Stimulated activated CD4-positive, alpha-beta T cell treated with anti-CD3 and anti-CD28 coated beads, Interleukin-4, amount 100 ng/mL, for 24 hours (primary cell): ENCODE results near the gene WWP2.
"Not testable (repeated sequence)": the region's sequence is repeated elsewhere in the genome, so short reads cannot be mapped to it uniquely, and the experiment has no call there.

Experiments used
- DNase-seq: peaks from one replicate; pipeline ENCODE4 v3.0.0-alpha.2; 2020

The WWP2 gene

GRCh38 chr16:69798466-69798865 lies 36.3 kb downstream of the WWP2 start:
- DNase-seq = no peak

GRCh38 chr16:69799611-69800031 lies 37.5 kb downstream of the WWP2 start:
- DNase-seq = no peak

GRCh38 chr16:69804297-69804696 lies 42.2 kb downstream of the WWP2 start:
- no peak for DNase-seq

GRCh38 chr16:69806776-69807175 lies 44.6 kb downstream of the WWP2 start:
- not testable (repeated sequence) for DNase-seq

GRCh38 chr16:69812688-69813014 lies 50.5 kb downstream of the WWP2 start:
- DNase-seq = no peak

- DNase-seq = no peak
Measured at GRCh38 chr16:69814078-69814477, 51.9 kb downstream of the WWP2 start.

- no peak for DNase-seq
Measured at GRCh38 chr16:69814561-69814960, 52.4 kb downstream of the WWP2 start.

- not testable (repeated sequence) for DNase-seq
Measured at GRCh38 chr16:69815216-69815883, 53.2 kb downstream of the WWP2 start.

GRCh38 chr16:69816996-69817395 lies 54.9 kb downstream of the WWP2 start:
- DNase-seq = no peak

- DNase-seq = no peak
Measured at GRCh38 chr16:69818891-69819545, 56.9 kb downstream of the WWP2 start.

- no peak for DNase-seq
Measured at GRCh38 chr16:69820926-69821541, 58.9 kb downstream of the WWP2 start.

GRCh38 chr16:69821844-69822173 lies 59.7 kb downstream of the WWP2 start:
- DNase-seq = no peak

- no peak for DNase-seq
Measured at GRCh38 chr16:69822174-69822935, 60.2 kb downstream of the WWP2 start.

- DNase-seq = no peak
Measured at GRCh38 chr16:69823831-69824563, 61.9 kb downstream of the WWP2 start.

- DNase-seq = not testable (repeated sequence)
Measured at GRCh38 chr16:69824564-69825142, 62.5 kb downstream of the WWP2 start.

- no peak for DNase-seq
Measured at GRCh38 chr16:69827524-69827923, 65.4 kb downstream of the WWP2 start.

- no peak for DNase-seq
Measured at GRCh38 chr16:69829338-69829737, 67.2 kb downstream of the WWP2 start.

GRCh38 chr16:69830146-69830533 lies 68.0 kb downstream of the WWP2 start:
- DNase-seq = no peak

GRCh38 chr16:69830534-69831211 lies 68.5 kb downstream of the WWP2 start:
- no peak for DNase-seq

- no peak for DNase-seq
Measured at GRCh38 chr16:69831212-69832123, 69.3 kb downstream of the WWP2 start.
